OCI-LY7 (cell line): Measurements from ENCODE around the gene ZNF341. TPM values are rescaled to one million over a fixed set of nuclear protein-coding genes. Genes with fewer than 3 reads are reported as not detected.

Experiments used
- BruUV-seq: library from RNA; stranded (reverse); fragments of 400-500 nt; replicated peaks from 2 replicates; lab custom pipeline; 2021; lab: Mats Ljungman, UMichigan
- CTCF ChIA-PET: fragments of 300-600 bp; sonication (Branson Sonifier 250); formaldehyde crosslinking; loops from one replicate; lab custom pipeline; 2022; ENCODE audit warnings: antibody characterized with exemption; ENCODE audit not compliant: unreplicated experiment; lab: Charles Lee
- POLR2A ChIA-PET: fragments of 300-600 bp; sonication (Branson Sonifier 250); formaldehyde crosslinking; loops from one replicate; lab custom pipeline; 2022; ENCODE audit warnings: antibody characterized with exemption; lab: Charles Lee
- DNase-seq: peaks from one replicate; pipeline ENCODE4 v3.0.0-alpha.2; 2015; ENCODE audit warnings: low spot score
- H2AFZ ChIP-seq: fragments of 200-600 bp; sonication (generic), shearing (Covaris generic); 2 replicates; pipeline ENCODE4 v1.6.1; 2014; ENCODE audit warnings: mild to moderate bottlenecking, antibody characterized with exemption, low read length, moderate library complexity
- H3K27ac ChIP-seq: fragments of 200-600 bp; sonication (generic); 2 replicates; pipeline ENCODE4 v1.5.1; 2014; ENCODE audit warnings: mixed run types, low read depth, mild to moderate bottlenecking, moderate library complexity, low read length, inconsistent platforms; ENCODE audit not compliant: poor library complexity, severe bottlenecking
- H3K36me3 ChIP-seq: fragments of 200-600 bp; sonication (generic); 2 replicates; pipeline ENCODE4 v1.6.1; 2014; ENCODE audit warnings: mild to moderate bottlenecking, antibody characterized with exemption, low read length, moderate library complexity, mixed read lengths; ENCODE audit not compliant: insufficient read depth
- H3K4me1 ChIP-seq: fragments of 200-600 bp; sonication (generic); 2 replicates; pipeline ENCODE4 v1.5.1; 2014; ENCODE audit warnings: mild to moderate bottlenecking, low read length; ENCODE audit not compliant: insufficient read depth, poor library complexity, severe bottlenecking
- H3K4me2 ChIP-seq: fragments of 200-600 bp; sonication (generic); 2 replicates; pipeline ENCODE4 v1.6.1; 2014; ENCODE audit warnings: mild to moderate bottlenecking, low read length
- H3K4me3 ChIP-seq: fragments of 200-600 bp; sonication (generic); 2 replicates; pipeline ENCODE4 v1.5.1; 2014; ENCODE audit warnings: mild to moderate bottlenecking, low read depth, low read length; ENCODE audit not compliant: poor library complexity, severe bottlenecking
- H3K79me2 ChIP-seq: fragments of 200-600 bp; sonication (generic); 2 replicates; pipeline ENCODE4 v1.6.1; 2016; ENCODE audit warnings: low read depth, mild to moderate bottlenecking, low read length, moderate library complexity, mixed read lengths; ENCODE audit not compliant: insufficient read depth
- H3K9me2 ChIP-seq: fragments of 200-600 bp; sonication (generic); 2 replicates; pipeline ENCODE4 v1.6.1; 2016; ENCODE audit warnings: mild to moderate bottlenecking, low read length, mixed read lengths; ENCODE audit not compliant: insufficient read depth
- H3K9me3 ChIP-seq: fragments of 200-600 bp; sonication (generic); 2 replicates; pipeline ENCODE4 v1.6.1; 2014; ENCODE audit warnings: mild to moderate bottlenecking, mixed run types, low read length, mixed read lengths
- H4K20me1 ChIP-seq: fragments of 200-600 bp; sonication (generic); 2 replicates; pipeline ENCODE4 v1.6.1; 2014; ENCODE audit warnings: mild to moderate bottlenecking, antibody characterized with exemption, low read length, moderate library complexity, mixed read lengths; ENCODE audit not compliant: insufficient read depth
- EZH2phosphoT487 ChIP-seq: fragments of 200-600 bp; sonication (generic); IDR thresholded peaks from 2 replicates; pipeline ENCODE4 v1.6.1; 2018; ENCODE audit warnings: low read depth, borderline replicate concordance, mild to moderate bottlenecking, mixed run types, antibody characterized with exemption, low read length, moderate library complexity, mixed read lengths
- intact Hi-C: fragments of 100-400 bp; cut with micrococcal nuclease; formaldehyde crosslinking; loops from one replicate; pipeline ENCODE4 v1.10.0; 2022; ENCODE audit not compliant: unreplicated experiment
- total RNA-seq, 2 experiments: library from RNA; depleted of rRNA in 1 of 2; stranded (reverse); fragments of >200 nt in 1 of 2; shearing (Covaris generic) in 1 of 2; gene quantifications; 2 replicates each; pipeline ENCODE4 v1.2.3, GENCODE V29; 2014 to 2022
- TF ChIP-seq, protein P1 (sequence below): fragments of 200-600 bp; sonication (generic); conservative IDR thresholded peaks from 2 replicates; pipeline ENCODE4 v1.5.1; 2014; ENCODE audit warnings: mild to moderate bottlenecking, antibody characterized with exemption, low read length, moderate library complexity, mixed read lengths

Gene ZNF341
- total RNA-seq, 2 experiments from 2014 or later: 3.2 to 7.7 TPM

DNA sequence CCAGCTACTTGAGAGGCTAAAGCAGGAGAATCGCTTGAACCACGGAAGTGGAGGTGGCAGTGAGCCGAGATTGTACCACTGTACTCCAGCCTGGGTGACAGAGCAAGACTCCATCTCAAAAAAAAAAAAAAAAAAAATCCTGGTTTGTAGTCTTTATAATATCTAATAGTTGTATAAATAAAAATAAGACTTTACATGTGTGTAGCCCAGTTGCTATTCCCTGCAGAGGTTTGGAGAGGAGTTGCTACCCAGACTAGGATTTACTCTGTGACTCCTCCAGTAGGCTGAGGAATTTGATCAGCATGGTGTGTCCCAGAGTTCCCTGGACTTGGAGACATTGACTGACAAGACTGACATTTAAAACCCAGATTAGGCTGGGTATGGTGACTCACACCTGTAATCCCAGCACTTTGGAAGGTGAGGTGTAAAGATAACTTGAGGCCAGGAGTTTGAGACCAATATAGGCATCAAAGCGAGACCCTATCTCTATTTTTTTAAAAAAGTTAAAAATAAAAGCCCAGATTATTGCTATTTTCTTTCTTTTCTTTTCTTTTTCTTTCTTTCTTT, 89.6 kb downstream of the ZNF341 start:
- Histone ChIP-seq H3K36me3 (peaks cover 35% of the 10 kb centered on the region), H3K79me2 (peaks cover 93% of the 10 kb centered on the region), H4K20me1 (0 out of 2 replicates have a peak, but pooled peaks cover 14% of the 10 kb centered on the region), H3K4me2 (no peak overlapping the region), H3K4me1 (peaks cover 41% of the 10 kb centered on the region), H3K4me3 (no peak overlapping the region), H3K27ac (no peak overlapping the region), H3K9me2 (no peaks in the 10 kb centered on the region), H2AFZ (no peak overlapping the region), H3K9me3 (no peaks in the 10 kb centered on the region)
- TF ChIP-seq EZH2phosphoT487: no peak
- TF ChIP-seq, protein P1, sequence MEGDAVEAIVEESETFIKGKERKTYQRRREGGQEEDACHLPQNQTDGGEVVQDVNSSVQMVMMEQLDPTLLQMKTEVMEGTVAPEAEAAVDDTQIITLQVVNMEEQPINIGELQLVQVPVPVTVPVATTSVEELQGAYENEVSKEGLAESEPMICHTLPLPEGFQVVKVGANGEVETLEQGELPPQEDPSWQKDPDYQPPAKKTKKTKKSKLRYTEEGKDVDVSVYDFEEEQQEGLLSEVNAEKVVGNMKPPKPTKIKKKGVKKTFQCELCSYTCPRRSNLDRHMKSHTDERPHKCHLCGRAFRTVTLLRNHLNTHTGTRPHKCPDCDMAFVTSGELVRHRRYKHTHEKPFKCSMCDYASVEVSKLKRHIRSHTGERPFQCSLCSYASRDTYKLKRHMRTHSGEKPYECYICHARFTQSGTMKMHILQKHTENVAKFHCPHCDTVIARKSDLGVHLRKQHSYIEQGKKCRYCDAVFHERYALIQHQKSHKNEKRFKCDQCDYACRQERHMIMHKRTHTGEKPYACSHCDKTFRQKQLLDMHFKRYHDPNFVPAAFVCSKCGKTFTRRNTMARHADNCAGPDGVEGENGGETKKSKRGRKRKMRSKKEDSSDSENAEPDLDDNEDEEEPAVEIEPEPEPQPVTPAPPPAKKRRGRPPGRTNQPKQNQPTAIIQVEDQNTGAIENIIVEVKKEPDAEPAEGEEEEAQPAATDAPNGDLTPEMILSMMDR: no peak
- DNase-seq: no peak
- POLR2A ChIA-PET: no interaction called here
- BruUV-seq: no TSS peak
- intact Hi-C loops: no loop called here
- CTCF ChIA-PET: no interaction called here

DNA sequence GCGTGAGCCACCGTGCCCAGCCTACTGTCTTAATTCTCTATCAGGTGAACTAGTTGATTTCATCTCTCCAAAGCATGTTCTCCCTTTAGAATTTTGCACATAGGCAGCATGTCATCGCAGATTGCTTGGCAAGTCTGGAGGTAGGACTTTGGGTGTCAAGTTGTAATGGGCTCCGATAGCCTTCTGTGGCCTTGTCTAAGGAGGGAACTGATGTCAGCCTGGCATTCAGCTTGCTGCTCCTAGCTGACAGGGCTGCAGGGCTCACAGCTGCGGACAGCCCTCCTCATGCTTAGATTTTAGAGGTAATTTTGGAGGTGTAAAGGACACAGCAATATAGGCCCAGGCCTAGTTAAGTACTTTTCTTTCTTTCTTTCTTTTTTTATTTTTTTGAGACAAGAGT, 90.6 kb downstream of the ZNF341 start:
- Histone ChIP-seq H3K27ac (no peak overlapping the region), H3K9me2 (no peaks in the 10 kb centered on the region), H3K36me3 (peaks cover 28% of the 10 kb centered on the region), H3K79me2 (peaks cover 93% of the 10 kb centered on the region), H3K4me2 (no peak overlapping the region), H3K4me3 (no peak overlapping the region), H4K20me1 (0 out of 2 replicates have a peak, but pooled peaks cover 14% of the 10 kb centered on the region), H3K4me1 (peaks cover 48% of the 10 kb centered on the region), H2AFZ (no peak overlapping the region), H3K9me3 (no peaks in the 10 kb centered on the region)
- CTCF ChIA-PET: no interaction called here
- intact Hi-C loops: no loop called here
- DNase-seq: no peak
- POLR2A ChIA-PET: no interaction called here
- BruUV-seq: no TSS peak
- TF ChIP-seq, protein P1: no peak
- no peak for TF ChIP-seq EZH2phosphoT487

DNA sequence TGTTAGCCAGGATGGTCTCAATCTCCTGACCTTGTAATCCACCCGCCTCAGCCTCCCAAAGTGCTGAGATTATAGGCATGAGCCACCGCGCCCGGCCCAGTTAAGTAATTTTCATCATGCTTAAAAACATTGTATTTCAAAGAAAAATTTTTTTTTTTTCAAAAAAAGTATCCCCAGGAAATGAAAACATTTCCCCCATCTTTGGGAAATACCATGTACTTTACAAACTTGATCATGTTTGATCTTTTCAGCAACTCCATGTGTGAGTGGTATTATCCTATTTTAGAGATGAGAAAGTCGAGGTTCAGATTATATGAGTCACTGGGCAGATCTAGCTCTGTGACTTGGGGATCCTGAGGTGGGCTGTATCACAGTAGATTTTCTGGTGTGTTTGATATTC, 91.2 kb downstream of the ZNF341 start:
- POLR2A ChIA-PET: no interaction called here
- H3K79me2 ChIP-seq: peaks cover 93% of the 10 kb centered on the region
- no peaks in the 10 kb centered on the region for H3K9me2 ChIP-seq
- H3K4me1 ChIP-seq: peaks cover 48% of the 10 kb centered on the region
- no TSS peak for BruUV-seq
- CTCF ChIA-PET: no interaction called here
- H3K27ac ChIP-seq: no peak overlapping the region
- no peak for DNase-seq
- intact Hi-C loops: no loop called here
- H3K36me3 ChIP-seq: peaks cover 27% of the 10 kb centered on the region
- H4K20me1 ChIP-seq: 0 out of 2 replicates have a peak, but pooled peaks cover 14% of the 10 kb centered on the region
- H3K4me2 ChIP-seq: no peak overlapping the region
- TF ChIP-seq, protein P1: no peak
- no peak overlapping the region for H3K4me3 ChIP-seq
- H3K9me3 ChIP-seq: no peaks in the 10 kb centered on the region
- H2AFZ ChIP-seq: no peak overlapping the region
